GM19099 (cell line): ENCODE measurements around the gene TP53.

ENCODE experiments used
- POLR2A ChIP-seq: IDR thresholded peaks from 3 replicates; pipeline ENCODE4 v1.6.1; 2011; ENCODE audit warnings: low read depth; ENCODE audit not compliant: insufficient read length; ENCODE audit errors: extremely low read depth

TP53 gene

GRCh38 chr17:7700510-7700909, 13.2 kb upstream of the TP53 start:
- no peak for TF ChIP-seq POLR2A

- no peak for TF ChIP-seq POLR2A
Observed at GRCh38 chr17:7697828-7698588, 10.7 kb upstream of the TP53 start.

- TF ChIP-seq POLR2A, result no peak
Observed at GRCh38 chr17:7695586-7695985, 8.3 kb upstream of the TP53 start.

GRCh38 chr17:7688808-7689316, 1.6 kb upstream of the TP53 start:
- TF ChIP-seq POLR2A, result no peak

- TF ChIP-seq POLR2A, result peak; percentile 66
Observed at GRCh38 chr17:7687908-7688807, 868 bp upstream of the TP53 start, which contains the start of gene WRAP53. Gene WRAP53 (plus strand): TSS chr17:7688477. CDS start chr17:7688649, 172 bp downstream.

GRCh38 chr17:7686222-7687071, 843 bp downstream of the TP53 start:
- peak; percentile 92 for TF ChIP-seq POLR2A

GRCh38 chr17:7685533-7686221, 1.6 kb downstream of the TP53 start:
- TF ChIP-seq POLR2A, result peak; percentile 79

- no peak for TF ChIP-seq POLR2A
Observed at GRCh38 chr17:7684851-7685532, 2.3 kb downstream of the TP53 start.

- TF ChIP-seq POLR2A, result no peak
Observed at GRCh38 chr17:7677388-7678067, 9.8 kb downstream of the TP53 start.

- no peak for TF ChIP-seq POLR2A
Observed at GRCh38 chr17:7676533-7676932, 10.8 kb downstream of the TP53 start.

GRCh38 chr17:7674934-7675333, 12.4 kb downstream of the TP53 start:
- TF ChIP-seq POLR2A, result no peak

- no peak for TF ChIP-seq POLR2A
Observed at GRCh38 chr17:7673239-7673638, 14.1 kb downstream of the TP53 start.

- no peak for TF ChIP-seq POLR2A
Observed at GRCh38 chr17:7668482-7668881, 18.8 kb downstream of the TP53 start.
